Thyroid gland (tissue), 4 donors: ENCODE data around the gene ASH1L. TPM values are rescaled to one million over a fixed set of nuclear protein-coding genes. Genes with fewer than 3 reads are reported as not detected.

Experiments
- DNase-seq, 2 donors: peaks; one replicate each; pipeline ENCODE4 v3.0.0-alpha.2; 2019
- H3K27ac ChIP-seq, 3 donors: fragments of 200-600 bp; sonication (generic); 1 replicate in 2 of 3; 2 replicates in 1 of 3; pipeline ENCODE4 v1.5.1; 2016 to 2019; ENCODE audit warnings: mild to moderate bottlenecking in 1 of 3, moderate library complexity in 1 of 3
- H3K27me3 ChIP-seq: fragments of 200-600 bp; sonication (generic); one replicate; pipeline ENCODE4 v1.5.1; 2019
- H3K36me3 ChIP-seq, 2 donors: fragments of 200-600 bp; sonication (generic); one replicate each; pipeline ENCODE4 v1.5.1; 2016 to 2019
- H3K4me1 ChIP-seq, 2 donors: fragments of 200-600 bp; sonication (generic); one replicate each; pipeline ENCODE4 v1.5.1; 2017 to 2019
- H3K4me3 ChIP-seq, 3 donors: fragments of 200-600 bp; sonication (generic); replicated peaks in 1 of 3; 1 replicate in 2 of 3; 2 replicates in 1 of 3; pipeline ENCODE4 v1.5.1; 2016; ENCODE audit warnings: mild to moderate bottlenecking in 1 of 3
- H3K9me3 ChIP-seq: fragments of 200-600 bp; sonication (generic); one replicate; pipeline ENCODE4 v1.5.1; 2017
- POLR2A ChIP-seq, 2 donors: fragments of 450-650 bp; IDR thresholded peaks; one replicate each; pipeline ENCODE4 v1.6.1; 2017; ENCODE audit warnings: antibody characterized with exemption in 2 of 2, mild to moderate bottlenecking in 2 of 2, moderate library complexity in 1 of 2
- WGBS, 2 donors: methylation state at CpG; one replicate each; pipeline ENCODE4 v1.1.5; 2017; 5-methylcytosine and 5-hydroxymethylcytosine counted together
- intact Hi-C: fragments of 100-400 bp; cut with DNase I; formaldehyde crosslinking; loops from one replicate; pipeline ENCODE4 v1.15.1; 2023
- total RNA-seq, 4 donors: library from RNA; depleted of rRNA; stranded (reverse); fragments of >200 nt; gene quantifications; one replicate each; pipeline ENCODE4 v1.2.3, GENCODE V29; 2016
- TF ChIP-seq, protein P1 (sequence below), 6 experiments: fragments of 200-600 bp in 3 of 6; fragments of 450-650 bp in 3 of 6; sonication (generic) in 3 of 6; IDR thresholded peaks; one replicate each; pipeline ENCODE4 v1.5.1; 2016 to 2019; ENCODE audit warnings: antibody characterized with exemption in 6 of 6, mild to moderate bottlenecking in 2 of 6, inconsistent platforms in 1 of 6, moderate library complexity in 1 of 6

Gene ASH1L
- total RNA-seq, 4 donors from 2014 or later = 68.1 to 120 (median 85.2) TPM

DNA sequence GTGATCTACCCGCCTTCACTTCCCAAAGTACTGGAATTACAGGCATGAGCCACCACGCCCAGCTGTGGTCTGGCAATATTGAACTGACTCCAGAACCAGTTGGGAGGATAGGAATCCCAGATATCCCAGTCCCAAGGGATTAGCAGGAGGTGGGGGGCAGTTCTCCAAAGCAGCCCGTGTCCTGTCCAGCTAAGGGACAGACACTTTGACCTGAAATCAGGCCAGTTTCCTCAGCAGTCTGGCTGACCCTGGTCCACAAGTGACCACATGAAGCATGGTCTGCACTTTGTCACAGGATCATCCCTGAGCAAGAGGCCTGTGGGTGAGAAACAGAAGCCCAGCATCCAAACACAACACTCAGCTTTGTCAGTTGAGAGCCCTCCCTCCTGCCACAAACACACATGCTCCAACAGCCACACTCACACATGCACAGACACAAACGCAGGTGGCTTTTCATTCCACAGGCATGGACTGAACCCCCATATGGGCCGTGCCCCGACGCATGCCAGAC lies 256.7 kb downstream of the ASH1L start:
- TF ChIP-seq POLR2A (IDR thresholded peaks at IDR 0.05) = no peak
- TF ChIP-seq, protein P1, sequence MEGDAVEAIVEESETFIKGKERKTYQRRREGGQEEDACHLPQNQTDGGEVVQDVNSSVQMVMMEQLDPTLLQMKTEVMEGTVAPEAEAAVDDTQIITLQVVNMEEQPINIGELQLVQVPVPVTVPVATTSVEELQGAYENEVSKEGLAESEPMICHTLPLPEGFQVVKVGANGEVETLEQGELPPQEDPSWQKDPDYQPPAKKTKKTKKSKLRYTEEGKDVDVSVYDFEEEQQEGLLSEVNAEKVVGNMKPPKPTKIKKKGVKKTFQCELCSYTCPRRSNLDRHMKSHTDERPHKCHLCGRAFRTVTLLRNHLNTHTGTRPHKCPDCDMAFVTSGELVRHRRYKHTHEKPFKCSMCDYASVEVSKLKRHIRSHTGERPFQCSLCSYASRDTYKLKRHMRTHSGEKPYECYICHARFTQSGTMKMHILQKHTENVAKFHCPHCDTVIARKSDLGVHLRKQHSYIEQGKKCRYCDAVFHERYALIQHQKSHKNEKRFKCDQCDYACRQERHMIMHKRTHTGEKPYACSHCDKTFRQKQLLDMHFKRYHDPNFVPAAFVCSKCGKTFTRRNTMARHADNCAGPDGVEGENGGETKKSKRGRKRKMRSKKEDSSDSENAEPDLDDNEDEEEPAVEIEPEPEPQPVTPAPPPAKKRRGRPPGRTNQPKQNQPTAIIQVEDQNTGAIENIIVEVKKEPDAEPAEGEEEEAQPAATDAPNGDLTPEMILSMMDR (IDR thresholded peaks at IDR 0.05) = no peak
- no peaks in the 10 kb centered on the region for H3K27me3 ChIP-seq
- 55 to 86% methylated on average over 3 to 7 of the region's 7 CpGs for WGBS, 2 donors
- DNase-seq = no peak
- no peaks in the 10 kb centered on the region for H3K9me3 ChIP-seq
- H3K36me3 ChIP-seq = no peaks in the 10 kb centered on the region
- intact Hi-C loops = no loop called here
- H3K4me1 ChIP-seq = peaks cover 13 to 20% of the 10 kb centered on the region in 2 donors
- no peak overlapping the region for H3K4me3 ChIP-seq
- H3K27ac ChIP-seq = no peak overlapping the region

DNA sequence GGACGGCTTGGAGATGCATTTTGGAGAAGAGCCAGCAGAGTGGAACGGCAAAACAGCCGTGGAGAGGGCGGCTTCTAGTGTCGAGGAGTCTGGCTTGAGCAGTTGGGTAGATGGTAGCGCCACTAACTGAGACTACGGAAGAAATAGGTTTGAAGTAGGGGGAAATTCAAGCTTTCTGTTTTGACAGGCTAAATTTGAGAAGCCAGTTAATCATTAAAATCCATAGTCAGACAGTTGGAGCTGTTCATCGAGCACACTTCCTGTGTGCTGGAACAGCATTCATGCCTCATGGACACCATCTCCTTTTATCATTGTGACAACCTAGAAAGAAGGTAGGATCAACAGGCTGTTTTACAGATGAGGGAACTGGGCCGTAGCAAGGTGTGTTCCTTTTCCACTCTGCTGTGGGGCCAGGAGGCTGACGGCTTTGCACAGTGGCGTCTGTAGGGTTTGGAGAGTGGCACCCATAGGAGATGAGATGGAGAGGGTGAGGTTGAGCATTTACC lies 258.0 kb downstream of the ASH1L start:
- TF ChIP-seq POLR2A (IDR thresholded peaks at IDR 0.05) = no peak
- TF ChIP-seq, protein P1 (IDR thresholded peaks at IDR 0.05) = no peak
- Histone ChIP-seq H3K4me1 (peaks cover 4 to 9% of the 10 kb centered on the region in 2 donors), H3K4me3 (no peak overlapping the region), H3K36me3 (no peaks in the 10 kb centered on the region), H3K27ac (no peak overlapping the region), H3K9me3 (no peaks in the 10 kb centered on the region), H3K27me3 (no peaks in the 10 kb centered on the region)
- intact Hi-C loops = no loop called here
- 48 to 56% methylated on average over 11 of the region's 11 CpGs for WGBS, 2 donors
- DNase-seq = no peak

GRCh38 chr1:155301342-155301841 lies 261.2 kb downstream of the ASH1L start, which contains the start of gene PKLR:
Gene PKLR (minus strand): TSS chr1:155301438. CDS start chr1:155301395, 43 bp downstream.
- 79 to 86% methylated on average over 5 of the region's 5 CpGs for WGBS, 2 donors
- DNase-seq = no peak
- H3K27me3 ChIP-seq = no peaks in the 10 kb centered on the region
- no peaks in the 10 kb centered on the region for H3K36me3 ChIP-seq
- H3K4me3 ChIP-seq = no peak within 1 kb of the TSS
- no peaks in the 10 kb centered on the region for H3K4me1 ChIP-seq
- H3K27ac ChIP-seq = no peak within 1 kb of the TSS
- H3K9me3 ChIP-seq = no peaks in the 10 kb centered on the region
- no peak for TF ChIP-seq POLR2A (IDR thresholded peaks at IDR 0.05)
- intact Hi-C loops = no loop called here

GRCh38 chr1:155300553-155301329 lies 261.9 kb downstream of the ASH1L start:
- no peak for DNase-seq
- Histone ChIP-seq H3K36me3 (no peaks in the 10 kb centered on the region), H3K4me1 (no peaks in the 10 kb centered on the region), H3K9me3 (no peaks in the 10 kb centered on the region), H3K27ac (no peak overlapping the region), H3K27me3 (no peaks in the 10 kb centered on the region), H3K4me3 (no peak overlapping the region)
- 89 to 90% methylated on average over 7 to 9 of the region's 9 CpGs for WGBS, 2 donors
- TF ChIP-seq, protein P1 (IDR thresholded peaks at IDR 0.05) = no peak
- TF ChIP-seq POLR2A (IDR thresholded peaks at IDR 0.05) = no peak
- intact Hi-C loops = no loop called here

GRCh38 chr1:155300024-155300423 lies 262.6 kb downstream of the ASH1L start:
- Histone ChIP-seq H3K36me3 (no peaks in the 10 kb centered on the region), H3K4me3 (no peak overlapping the region), H3K9me3 (no peaks in the 10 kb centered on the region), H3K27me3 (peaks cover under 1% of the 10 kb centered on the region), H3K27ac (no peak overlapping the region), H3K4me1 (peaks cover 4% of the 10 kb centered on the region in 2 donors)
- intact Hi-C loops = no loop called here
- WGBS, 2 donors = 90 to 99% methylated on average over 8 of the region's 8 CpGs
- TF ChIP-seq POLR2A (IDR thresholded peaks at IDR 0.05) = no peak
- TF ChIP-seq, protein P1 (IDR thresholded peaks at IDR 0.05) = no peak
- no peak for DNase-seq
